GM19452 (cell line): ENCODE data around the gene KLHDC3.
A peak's percentile ranks its signal among the peaks of the same experiment; 100 is the strongest.

Experiments
- ATAC-seq: cut with Tn5 transposase; IDR thresholded peaks from one replicate; pipeline ENCODE4 v1.9.1; 2021; ENCODE audit not compliant: unreplicated experiment

KLHDC3 gene

GRCh38 chr6:43013843-43014433 is at the start of gene KLHDC3, which contains the start of gene MEA1:
Gene KLHDC3 (plus strand): TSS chr6:43014249. CDS start chr6:43017193, 2,944 bp downstream.
Gene MEA1 (minus strand): TSS chr6:43013946. CDS start chr6:43013813, 133 bp downstream.
- ATAC-seq = peak; percentile 91

- ATAC-seq = no peak
Measured at GRCh38 chr6:42966571-42966970, 47.5 kb upstream of the KLHDC3 start.

- no peak for ATAC-seq
Measured at GRCh38 chr6:42967228-42967627, 46.8 kb upstream of the KLHDC3 start.

GRCh38 chr6:42968126-42968701 is 45.8 kb upstream of the KLHDC3 start:
- ATAC-seq = no peak

- no peak for ATAC-seq
Measured at GRCh38 chr6:42968783-42969182, 45.3 kb upstream of the KLHDC3 start.

GRCh38 chr6:42969431-42969830 is 44.6 kb upstream of the KLHDC3 start:
- no peak for ATAC-seq

- ATAC-seq = no peak
Measured at GRCh38 chr6:42969934-42970333, 44.1 kb upstream of the KLHDC3 start.

- no peak for ATAC-seq
Measured at GRCh38 chr6:42970871-42971612, 43.0 kb upstream of the KLHDC3 start.

- ATAC-seq = no peak
Measured at GRCh38 chr6:42971746-42972327, 42.2 kb upstream of the KLHDC3 start.

- ATAC-seq = no peak
Measured at GRCh38 chr6:42973926-42974325, 40.1 kb upstream of the KLHDC3 start.

GRCh38 chr6:42974919-42975505 is 39.0 kb upstream of the KLHDC3 start:
- no peak for ATAC-seq

GRCh38 chr6:42978487-42978838 is 35.6 kb upstream of the KLHDC3 start:
- ATAC-seq = peak; percentile 27

- peak; percentile 96 for ATAC-seq
Measured at GRCh38 chr6:42978839-42979522, 35.1 kb upstream of the KLHDC3 start, which contains the start of gene PEX6. Gene PEX6 (minus strand): TSS chr6:42979181. CDS start chr6:42979150, 31 bp downstream.

- no peak for ATAC-seq
Measured at GRCh38 chr6:42979523-42980177, 34.4 kb upstream of the KLHDC3 start.

- no peak for ATAC-seq
Measured at GRCh38 chr6:42981836-42982235, 32.2 kb upstream of the KLHDC3 start.

GRCh38 chr6:42984001-42984923 is 29.8 kb upstream of the KLHDC3 start, which contains the start of gene PPP2R5D:
Gene PPP2R5D (plus strand): TSS chr6:42984570. CDS start chr6:42984678, 108 bp downstream.
- peak; percentile 95 for ATAC-seq

- ATAC-seq = no peak
Measured at GRCh38 chr6:42984924-42985475, 29.0 kb upstream of the KLHDC3 start.

- no peak for ATAC-seq
Measured at GRCh38 chr6:42987533-42988451, 26.3 kb upstream of the KLHDC3 start.
